Endothelial cell of umbilical vein (primary cell): ENCODE data around the gene SESTD1. TPM values are rescaled to one million over a fixed set of nuclear protein-coding genes. Genes with fewer than 3 reads are reported as not detected.
A peak's percentile ranks its signal among the peaks of the same experiment; 100 is the strongest.

ENCODE experiments used
- BruUV-seq: library from RNA; stranded (reverse); fragments of 400-500 nt; replicated peaks from 2 replicates; lab custom pipeline; 2021; lab: Mats Ljungman, UMichigan
- CTCF ChIA-PET: fragments of 300-600, 350-600 bp; sonication (Branson Sonifier 250); formaldehyde crosslinking; loops from one replicate; lab custom pipeline; 2021; ENCODE audit warnings: antibody characterized with exemption, inconsistent platforms; lab: Charles Lee
- POLR2A ChIA-PET: fragments of 300-600, 350-600 bp; sonication (Branson Sonifier 250); formaldehyde crosslinking; loops from one replicate; lab custom pipeline; 2021; ENCODE audit warnings: antibody characterized with exemption, inconsistent platforms; lab: Charles Lee
- DNase-seq: peaks from one replicate; pipeline ENCODE4 v3.0.0-alpha.2; 2011; ENCODE audit warnings: low read depth, low spot score
- FAIRE-seq: peaks from 2 replicates; lab custom pipeline; 2011; peaks lifted over from hg19 to GRCh38; lab: Jason Lieb, UNC
- H2AFZ ChIP-seq: 2 replicates; pipeline ENCODE4 v1.6.0; 2012; ENCODE audit warnings: low read depth, low read length, control low read depth, inconsistent platforms
- H3K27ac ChIP-seq: 2 replicates; pipeline ENCODE4 v1.5.1; 2011; ENCODE audit warnings: low read depth, mild to moderate bottlenecking, control low read depth, low read length, moderate library complexity; ENCODE audit not compliant: insufficient read depth
- H3K27me3 ChIP-seq, 2 experiments: 2 replicates each; pipeline versions ENCODE4 v1.6.0 to v1.6.1; 2011; ENCODE audit warnings: low read length in 2 of 2, mixed read lengths in 1 of 2; ENCODE audit not compliant: control insufficient read depth in 2 of 2, insufficient read depth in 2 of 2
- H3K36me3 ChIP-seq, 2 experiments: 2 replicates in 1 of 2; 3 replicates in 1 of 2; pipeline ENCODE4 v1.5.1; 2011; ENCODE audit warnings: low read length in 2 of 2, mild to moderate bottlenecking in 1 of 2, moderate library complexity in 1 of 2; ENCODE audit not compliant: control insufficient read depth in 2 of 2, insufficient read depth in 2 of 2; ENCODE audit errors: extremely low read depth in 1 of 2
- H3K4me1 ChIP-seq: 3 replicates; pipeline ENCODE4 v1.5.1; 2011; ENCODE audit warnings: mild to moderate bottlenecking, low read length; ENCODE audit not compliant: control insufficient read depth, insufficient read depth; ENCODE audit errors: extremely low read depth
- H3K4me2 ChIP-seq: 2 replicates; pipeline ENCODE4 v1.6.1; 2011; ENCODE audit warnings: low read length, control low read depth, mixed read lengths; ENCODE audit not compliant: insufficient read depth
- H3K4me3 ChIP-seq, 3 experiments: fragments of 200-600 bp in 1 of 3; sonication (generic), shearing (Covaris generic) in 1 of 3; replicated peaks in 1 of 3; 2 replicates each; pipeline ENCODE4 v1.5.1; 2011 to 2016; ENCODE audit warnings: control low read depth in 3 of 3, low read length in 3 of 3, mild to moderate bottlenecking in 2 of 3, inconsistent platforms in 1 of 3, low read depth in 1 of 3, moderate library complexity in 1 of 3; ENCODE audit not compliant: insufficient read depth in 1 of 3
- H3K79me2 ChIP-seq: 2 replicates; pipeline ENCODE4 v1.6.0; 2012; ENCODE audit warnings: low read length, inconsistent platforms; ENCODE audit not compliant: control insufficient read depth, insufficient read depth
- H3K9ac ChIP-seq: replicated peaks from 2 replicates; pipeline ENCODE3; 2011; ENCODE audit warnings: low read length, control low read depth; ENCODE audit not compliant: insufficient read depth; ENCODE audit errors: extremely low read depth
- H3K9me1 ChIP-seq: replicated peaks from 3 replicates; pipeline ENCODE4 v1.6.0; 2011; ENCODE audit warnings: mild to moderate bottlenecking, low read length; ENCODE audit not compliant: control insufficient read depth, insufficient read depth; ENCODE audit errors: extremely low read depth
- H3K9me3 ChIP-seq: replicated peaks from 2 replicates; pipeline ENCODE4 v1.5.1; 2012; ENCODE audit warnings: low read length, inconsistent platforms; ENCODE audit not compliant: control insufficient read depth, insufficient read depth
- H4K20me1 ChIP-seq: replicated peaks from 2 replicates; pipeline ENCODE3; 2011; ENCODE audit warnings: mild to moderate bottlenecking, low read length; ENCODE audit not compliant: control insufficient read depth, insufficient read depth; ENCODE audit errors: extremely low read depth
- CTCF ChIP-seq, 2 donors: IDR thresholded peaks; 1 replicate in 1 of 2; 2 replicates in 1 of 2; pipeline ENCODE4 v1.5.1; 2011; ENCODE audit warnings: low read length in 2 of 2, mild to moderate bottlenecking in 2 of 2, moderate library complexity in 2 of 2, control low read depth in 1 of 2, inconsistent platforms in 1 of 2, low read depth in 1 of 2; ENCODE audit not compliant: insufficient read depth in 1 of 2; ENCODE audit errors: extremely low read depth in 1 of 2
- EZH2 ChIP-seq: IDR thresholded peaks from 2 replicates; pipeline ENCODE4 v1.6.1; 2012; ENCODE audit warnings: borderline replicate concordance, low read depth, mild to moderate bottlenecking, moderate library complexity, low read length, inconsistent platforms; ENCODE audit not compliant: severe bottlenecking
- FOS ChIP-seq: IDR thresholded peaks from 2 replicates; pipeline ENCODE4 v1.6.1; 2011; ENCODE audit warnings: mild to moderate bottlenecking, low read length, moderate library complexity, borderline replicate concordance; ENCODE audit not compliant: insufficient read depth
- JUN ChIP-seq: IDR thresholded peaks from 2 replicates; pipeline ENCODE4 v1.6.1; 2011; ENCODE audit warnings: borderline replicate concordance, low read depth; ENCODE audit not compliant: insufficient read length, insufficient read depth
- MAX ChIP-seq: IDR thresholded peaks from 2 replicates; pipeline ENCODE4 v1.6.1; 2011; ENCODE audit not compliant: insufficient read depth, insufficient read length
- MYC ChIP-seq: IDR thresholded peaks from one replicate; pipeline ENCODE4 v1.6.1; 2011; ENCODE audit warnings: mild to moderate bottlenecking, low read depth, low read length
- dilution Hi-C: fragments of 300-500 bp; cut with MboI; formaldehyde crosslinking; loops from one replicate; pipeline ENCODE4 v1.15.0; 2019; ENCODE audit warnings: low sequenced_read_pairs; ENCODE audit not compliant: extremely low pct_ligation_motif_present
- intact Hi-C: fragments of 100-400 bp; cut with micrococcal nuclease; formaldehyde crosslinking; loops from one replicate; pipeline ENCODE4 v1.10.0; 2022
- polyA plus RNA-seq, 4 experiments: library from polyadenylated mRNA; depleted of rRNA in 3 of 4; stranded (reverse) in 3 of 4; unstranded in 1 of 4; fragments of >200 nt; gene quantifications; 2 replicates each; pipeline versions ENCODE4 v1.2.1 to v1.2.3, GENCODE V29; 2011 to 2012; ENCODE audit warnings: missing spikeins in 1 of 4
- total RNA-seq: library from RNA; stranded (reverse); gene quantifications from 2 replicates; pipeline ENCODE4 v1.2.3, GENCODE V29; 2021

SESTD1 gene
- total and polyA plus RNA-seq, 2 donors (not counting 3 experiments of a cell fraction or from before 2014, with no cell fraction given) = 9.8 to 72.4 TPM

- TF ChIP-seq JUN (no peak), MYC (no peak), MAX (no peak), CTCF (IDR thresholded peaks at IDR 0.05; ENCODE audit: extremely low read depth in 1 of 2, insufficient read depth in 1 of 2, low read depth in 1 of 2, low read length in 2 of 2) (no peak), FOS (no peak)
- no peak overlapping the region for H3K9ac ChIP-seq
- H4K20me1 ChIP-seq = no peaks in the 10 kb centered on the region
- no peaks in the 10 kb centered on the region for H3K79me2 ChIP-seq
- ChIA-PET POLR2A (no interaction called here), CTCF (no interaction called here)
- H3K4me2 ChIP-seq = no peak overlapping the region
- intact Hi-C loops = no loop called here
- FAIRE-seq = no peak
- no peaks in the 10 kb centered on the region for H3K9me1 ChIP-seq
- peaks cover 0 to 5% of the 10 kb centered on the region in 2 experiments for H3K36me3 ChIP-seq
- dilution Hi-C loops = no loop called here
- H2AFZ ChIP-seq = no peak overlapping the region
- DNase-seq = no peak
- no peaks in the 10 kb centered on the region for H3K4me1 ChIP-seq
- no peak overlapping the region for H3K4me3 ChIP-seq
- no peaks in the 10 kb centered on the region for H3K9me3 ChIP-seq
- H3K27me3 ChIP-seq = no peaks in the 10 kb centered on the region
- no TSS peak for BruUV-seq
- H3K27ac ChIP-seq = no peak overlapping the region
These were observed 124.1 kb downstream of the SESTD1 start for GRCh38 chr2:179140571-179140970.

- Histone ChIP-seq H3K27ac (no peak overlapping the region), H3K9me1 (no peaks in the 10 kb centered on the region), H3K9me3 (no peaks in the 10 kb centered on the region), H3K4me3 (no peak overlapping the region), H3K4me1 (no peaks in the 10 kb centered on the region), H3K36me3 (peaks cover 0 to 5% of the 10 kb centered on the region in 2 experiments), H4K20me1 (no peaks in the 10 kb centered on the region), H3K9ac (no peak overlapping the region), H3K4me2 (no peak overlapping the region), H2AFZ (no peak overlapping the region), H3K27me3 (no peaks in the 10 kb centered on the region), H3K79me2 (no peaks in the 10 kb centered on the region)
- BruUV-seq = no TSS peak
- dilution Hi-C loops = no loop called here
- FAIRE-seq (no peak), DNase-seq (no peak)
- intact Hi-C loops = no loop called here
- CTCF ChIA-PET = no interaction called here
- TF ChIP-seq FOS (peak; percentile 16), EZH2 (no peak)
- POLR2A ChIA-PET = no interaction called here
These were observed 125.1 kb downstream of the SESTD1 start for GRCh38 chr2:179139506-179139905.
